Left lung (tissue), 10 donors: Measurements from ENCODE around the gene NOB1. TPM values are rescaled to one million over a fixed set of nuclear protein-coding genes. Genes with fewer than 3 reads are reported as not detected.
A peak's percentile ranks its signal among the peaks of the same experiment; 100 is the strongest.

Source experiments
- ATAC-seq: fragments of 200-7000 bp; cut with Tn5 transposase; one replicate; pipeline ENCODE4 v1.9.1; 2020; ENCODE audit warnings: moderate library complexity
- DNase-seq, 4 donors: peaks; one replicate each; pipeline ENCODE4 v3.0.0-alpha.2; 2013 to 2020
- H3K27ac ChIP-seq, 2 donors: fragments of 200-600 bp; sonication (generic) in 1 of 2; one replicate each; pipeline versions ENCODE4 v1.5.0 to v1.8.0; 2020 to 2021
- H3K27me3 ChIP-seq, 2 donors: fragments of 200-600 bp; sonication (generic) in 1 of 2; one replicate each; pipeline versions ENCODE4 v1.5.0 to v1.8.0; 2020 to 2021
- H3K36me3 ChIP-seq, 2 donors: fragments of 200-600 bp; sonication (generic) in 1 of 2; one replicate each; pipeline versions ENCODE4 v1.5.0 to v1.8.0; 2020 to 2021
- H3K4me1 ChIP-seq, 2 donors: fragments of 200-600 bp; one replicate each; pipeline ENCODE4 v1.8.0; 2021
- H3K4me3 ChIP-seq, 2 donors: fragments of 200-600 bp; sonication (generic) in 1 of 2; one replicate each; pipeline versions ENCODE4 v1.5.0 to v1.8.0; 2020 to 2021; ENCODE audit warnings: mild to moderate bottlenecking in 1 of 2
- H3K9me3 ChIP-seq, 2 donors: fragments of 200-600 bp; sonication (generic) in 1 of 2; one replicate each; pipeline versions ENCODE4 v1.5.0 to v1.8.0; 2020 to 2021
- intact Hi-C, 2 donors: fragments of 100-400 bp; cut with DNase I; formaldehyde crosslinking; loops; one replicate each; pipeline versions ENCODE4 v1.11.2 to v1.14.2; 2022
- polyA plus RNA-seq, 6 donors: library from polyadenylated mRNA; unstranded; fragments of 120-200 nt; gene quantifications; one replicate each; pipeline ENCODE4 v1.2.1, GENCODE V29; 2013; ENCODE audit not compliant: insufficient read length in 6 of 6
- total RNA-seq, 2 donors: library from RNA; stranded (reverse); fragmentation: NEBNext Ultra II Directional; extraction: Animal tissue kit (Norgen Biotek cat#: 25700); gene quantifications; one replicate each; pipeline ENCODE4 v1.2.1, GENCODE V29; 2021
- TF ChIP-seq, protein P1 (sequence below), 2 donors: fragments of 200-600 bp; sonication (generic) in 1 of 2; IDR thresholded peaks; one replicate each; pipeline versions ENCODE4 v1.5.0 to v1.8.0; 2021; ENCODE audit warnings: antibody characterized with exemption in 2 of 2
- donor health status: DM: no; HTN: yes; CAD: no.
- donor health status: DM: no; HTN: no; CAD: no.

NOB1 gene
- total and polyA plus RNA-seq, 8 donors: 29.9 to 67.4 (median 61.7) TPM

- Histone ChIP-seq H3K36me3 (peaks cover 0 to 77% of the 10 kb centered on the region in 2 donors), H3K4me3 (no peak overlapping the region), H3K27me3 (no peaks in the 10 kb centered on the region), H3K27ac (no peak overlapping the region), H3K4me1 (peaks cover 2 to 5% of the 10 kb centered on the region in 2 donors), H3K9me3 (no peaks in the 10 kb centered on the region)
- ATAC-seq: no peak
- intact Hi-C loops: no loop called here
- TF ChIP-seq, protein P1, sequence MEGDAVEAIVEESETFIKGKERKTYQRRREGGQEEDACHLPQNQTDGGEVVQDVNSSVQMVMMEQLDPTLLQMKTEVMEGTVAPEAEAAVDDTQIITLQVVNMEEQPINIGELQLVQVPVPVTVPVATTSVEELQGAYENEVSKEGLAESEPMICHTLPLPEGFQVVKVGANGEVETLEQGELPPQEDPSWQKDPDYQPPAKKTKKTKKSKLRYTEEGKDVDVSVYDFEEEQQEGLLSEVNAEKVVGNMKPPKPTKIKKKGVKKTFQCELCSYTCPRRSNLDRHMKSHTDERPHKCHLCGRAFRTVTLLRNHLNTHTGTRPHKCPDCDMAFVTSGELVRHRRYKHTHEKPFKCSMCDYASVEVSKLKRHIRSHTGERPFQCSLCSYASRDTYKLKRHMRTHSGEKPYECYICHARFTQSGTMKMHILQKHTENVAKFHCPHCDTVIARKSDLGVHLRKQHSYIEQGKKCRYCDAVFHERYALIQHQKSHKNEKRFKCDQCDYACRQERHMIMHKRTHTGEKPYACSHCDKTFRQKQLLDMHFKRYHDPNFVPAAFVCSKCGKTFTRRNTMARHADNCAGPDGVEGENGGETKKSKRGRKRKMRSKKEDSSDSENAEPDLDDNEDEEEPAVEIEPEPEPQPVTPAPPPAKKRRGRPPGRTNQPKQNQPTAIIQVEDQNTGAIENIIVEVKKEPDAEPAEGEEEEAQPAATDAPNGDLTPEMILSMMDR (IDR thresholded peaks at IDR 0.05): no peak
- DNase-seq: no peak
These were observed 42.4 kb downstream of the NOB1 start for GRCh38 chr16:69712277-69712676.

DNA sequence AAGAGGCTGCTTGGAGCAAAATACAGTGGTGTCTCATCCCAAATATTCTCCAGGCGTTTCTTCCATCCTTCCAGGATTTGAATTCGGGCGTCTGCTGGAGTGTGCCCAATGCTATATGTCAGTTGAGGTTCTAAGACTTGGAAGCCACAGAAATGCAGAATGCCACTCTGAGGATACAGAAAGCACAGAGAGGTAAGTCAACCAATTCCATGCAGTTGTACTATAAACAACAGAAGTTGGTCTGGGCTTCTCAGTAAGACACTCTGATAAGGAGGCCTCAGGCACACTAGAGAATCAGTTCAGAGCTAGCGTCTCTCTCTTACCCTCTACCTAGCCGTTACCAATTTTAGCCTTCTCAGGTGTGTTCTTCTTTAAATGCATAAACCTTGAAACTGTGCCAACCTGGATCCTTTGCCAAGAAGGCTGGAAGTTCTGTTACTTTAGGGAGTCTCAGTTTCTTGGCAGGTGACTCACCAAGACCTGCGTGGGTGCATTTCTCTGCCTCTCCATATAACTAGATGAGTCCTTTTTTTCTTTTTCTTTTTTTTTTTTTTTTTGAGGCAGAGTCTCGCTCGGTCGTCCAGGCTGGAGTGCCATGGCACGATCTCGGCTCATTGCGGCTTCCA, 43.5 kb downstream of the NOB1 start:
- intact Hi-C loops: no loop called here
- Histone ChIP-seq H3K27me3 (no peaks in the 10 kb centered on the region), H3K27ac (peak overlapping the region in 1 of 2 donors; percentile 3), H3K9me3 (no peaks in the 10 kb centered on the region), H3K4me1 (peaks cover 2 to 5% of the 10 kb centered on the region in 2 donors), H3K36me3 (peaks cover 0 to 67% of the 10 kb centered on the region in 2 donors), H3K4me3 (no peak overlapping the region)
- DNase-seq (peak in 2 of 4 donors; percentile 35 to 52), ATAC-seq (peak; percentile 79)
- TF ChIP-seq, protein P1 (IDR thresholded peaks at IDR 0.05): no peak

- Histone ChIP-seq H3K36me3 (peaks cover 0 to 51% of the 10 kb centered on the region in 2 donors), H3K27ac (no peak overlapping the region), H3K27me3 (no peaks in the 10 kb centered on the region), H3K4me1 (peaks cover 2 to 5% of the 10 kb centered on the region in 2 donors), H3K9me3 (no peaks in the 10 kb centered on the region), H3K4me3 (no peak overlapping the region)
- DNase-seq (peak in 2 of 4 donors; percentile 49 to 64), ATAC-seq (peak; percentile 61)
- TF ChIP-seq, protein P1 (IDR thresholded peaks at IDR 0.05): peak; percentile 55 to 57
- intact Hi-C loops: loop anchor here in 1 of 2 donors (10.0 kb wide), 1 partner anchor 45 kb away; the partner anchor contains the start of gene NOB1
These were observed 45.2 kb downstream of the NOB1 start for GRCh38 chr16:69709456-69710084.

- H3K36me3 ChIP-seq: peaks cover 0 to 37% of the 10 kb centered on the region in 2 donors
- intact Hi-C loops: loop anchor here in 1 of 2 donors (10.0 kb wide), 1 partner anchor 47 kb away; the partner anchor contains the start of gene NOB1
- no peak overlapping the region for H3K4me3 ChIP-seq
- TF ChIP-seq, protein P1 (IDR thresholded peaks at IDR 0.05): no peak
- no peaks in the 10 kb centered on the region for H3K27me3 ChIP-seq
- ATAC-seq: no peak
- no peaks in the 10 kb centered on the region for H3K9me3 ChIP-seq
- H3K27ac ChIP-seq: no peak overlapping the region
- DNase-seq: no peak
- H3K4me1 ChIP-seq: peaks cover 2 to 5% of the 10 kb centered on the region in 2 donors
These were observed 46.6 kb downstream of the NOB1 start for GRCh38 chr16:69707920-69708683.
